K562 (cell line): Measurements from ENCODE around the gene FBL. TPM values are rescaled to one million over a fixed set of nuclear protein-coding genes. Genes with fewer than 3 reads are reported as not detected.

Source experiments
- ARID1B ChIP-seq: fragments of 450-650 bp; IDR thresholded peaks from 2 replicates; pipeline ENCODE4 v1.6.1; 2016; ENCODE audit warnings: antibody characterized with exemption, mild to moderate bottlenecking, inconsistent platforms
- EWSR1 ChIP-seq: fragments of 450-650 bp; IDR thresholded peaks from 2 replicates; pipeline ENCODE4 v1.6.1; 2018; ENCODE audit warnings: borderline replicate concordance, mild to moderate bottlenecking, low read depth, moderate library complexity; ENCODE audit not compliant: partially characterized antibody
- RBM15 ChIP-seq: fragments of 200-400 bp; formaldehyde crosslinking; IDR thresholded peaks from 2 replicates; pipeline ENCODE4 v1.6.1; 2018; ENCODE audit warnings: mild to moderate bottlenecking, low read length, moderate library complexity; ENCODE audit not compliant: insufficient read depth
- RERE ChIP-seq: sonication (generic); formaldehyde crosslinking; IDR thresholded peaks from 2 replicates; pipeline ENCODE4 v1.8.0; 2023; ENCODE audit warnings: missing genetic modification reagents, mild to moderate bottlenecking, borderline replicate concordance
- ZFP1 ChIP-seq: fragments of 450-650 bp; formaldehyde crosslinking; IDR thresholded peaks from 2 replicates; pipeline ENCODE4 v1.4.0; 2020; ENCODE audit warnings: mild to moderate bottlenecking, mixed read lengths
- ZKSCAN8 ChIP-seq: fragments of 200-800 bp; sonication (Bioruptor generic); IDR thresholded peaks from 2 replicates; pipeline ENCODE4 v1.6.1; 2016; ENCODE audit warnings: missing genetic modification characterization, missing compliant biosample characterization
- polyA plus RNA-seq, 8 experiments: library from polyadenylated mRNA; depleted of rRNA in 4 of 8; stranded (reverse) in 5 of 8; unstranded in 3 of 8; fragments of >200 nt; fragmentation: Nextera tagmentation in 2 of 8; fragmentation: Illumina TruSeq in 1 of 8; extraction: Ambion mirVana in 2 of 8; extraction: Trizol in 1 of 8; gene quantifications; 2 replicates each; pipeline versions ENCODE4 v1.2.1 to v1.2.3, GENCODE V29; 2011 to 2014; ENCODE audit warnings: inconsistent platforms in 1 of 8, missing spikeins in 1 of 8
- total RNA-seq, 7 experiments: library from RNA; depleted of rRNA in 6 of 7; stranded (reverse); fragments of >200 nt in 6 of 7; fragmentation: Illumina TruSeq in 2 of 7; extraction: Trizol in 2 of 7; gene quantifications; 2 replicates each; pipeline versions ENCODE4 v1.2.1 to v1.2.3, GENCODE V29; 2011 to 2021; ENCODE audit warnings: low replicate concordance in 1 of 7
- TF ChIP-seq, protein P1 (sequence below): fragments of 450-650 bp; formaldehyde crosslinking; IDR thresholded peaks from 2 replicates; pipeline ENCODE4 v1.4.0; 2020; ENCODE audit warnings: mild to moderate bottlenecking, moderate library complexity
- TF ChIP-seq, protein P2 (sequence below): conservative IDR thresholded peaks from 2 replicates; pipeline ENCODE4 v1.6.1; 2011; ENCODE audit warnings: low read depth, mild to moderate bottlenecking, low read length; ENCODE audit not compliant: control insufficient read depth
- TF ChIP-seq, protein P3 (sequence below): fragments of 250-450 bp; sonication (Bioruptor Pico); IDR thresholded peaks from 2 replicates; pipeline ENCODE4 v1.4.0; 2020; ENCODE audit warnings: mild to moderate bottlenecking, moderate library complexity, borderline replicate concordance
- TF ChIP-seq, protein P4 (sequence below): fragments of 250-450 bp; sonication (Bioruptor Pico); IDR thresholded peaks from 2 replicates; pipeline ENCODE4 v1.8.0; 2022; ENCODE audit warnings: inconsistent platforms
- TF ChIP-seq, protein P5 (sequence below): sonication (generic); formaldehyde crosslinking; IDR thresholded peaks from 2 replicates; pipeline ENCODE4 v1.8.0; 2022; ENCODE audit warnings: missing genetic modification reagents, mild to moderate bottlenecking, moderate library complexity, borderline replicate concordance

FBL gene
- total and polyA plus RNA-seq, 9 of the 15 experiments (the other 6 are each of a cell fraction or from before 2014, with no cell fraction given) = 201 to 1,696 (median 696) TPM

DNA sequence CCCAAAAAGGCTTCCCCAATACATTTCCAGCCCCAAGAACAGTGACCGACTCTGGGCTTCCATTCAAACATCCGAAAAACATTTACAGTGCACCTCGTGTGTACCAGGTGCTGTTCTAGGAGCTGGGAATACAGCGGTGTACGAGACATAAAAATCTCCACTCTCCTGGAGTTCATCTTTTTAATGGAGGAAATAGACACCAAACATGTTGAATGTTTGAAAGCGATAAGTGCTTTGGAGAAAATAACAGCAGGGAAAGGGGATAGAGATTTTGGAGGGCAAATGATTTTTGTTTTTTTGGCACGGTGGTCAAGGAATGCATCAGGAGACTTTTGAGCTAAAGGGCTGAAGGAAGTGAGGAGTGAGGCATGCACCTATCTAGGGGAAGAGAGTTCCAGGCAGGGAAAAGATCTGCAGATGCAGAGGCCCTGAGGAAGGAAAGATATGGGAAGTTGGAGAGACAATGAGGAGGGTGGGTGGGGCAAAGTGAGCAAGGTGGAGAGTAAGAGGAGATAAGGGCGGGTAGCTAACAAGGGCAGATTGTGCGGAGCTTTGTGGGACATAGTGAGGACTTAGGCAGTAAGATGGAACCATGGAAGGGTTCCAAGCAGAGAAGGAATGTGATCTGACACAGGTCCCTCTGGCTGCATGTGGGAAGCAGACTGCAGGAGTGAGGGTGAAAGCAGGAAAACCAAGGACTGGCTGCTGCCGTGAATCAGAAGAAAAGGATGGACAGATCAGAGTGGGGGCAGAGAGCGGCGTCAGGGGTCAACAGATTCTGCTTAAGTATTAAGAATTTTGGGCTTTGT is 703 bp upstream of the FBL start (continued):
- TF ChIP-seq RBM15 (no peak), ARID1B (peak; percentile 92), RERE (CRISPR knock-in tag) (no peak), EWSR1 (no peak), ZKSCAN8 (CRISPR knock-in tag) (peak; percentile 95), ZFP1 (CRISPR knock-in tag) (no peak)
- TF ChIP-seq, protein P1, sequence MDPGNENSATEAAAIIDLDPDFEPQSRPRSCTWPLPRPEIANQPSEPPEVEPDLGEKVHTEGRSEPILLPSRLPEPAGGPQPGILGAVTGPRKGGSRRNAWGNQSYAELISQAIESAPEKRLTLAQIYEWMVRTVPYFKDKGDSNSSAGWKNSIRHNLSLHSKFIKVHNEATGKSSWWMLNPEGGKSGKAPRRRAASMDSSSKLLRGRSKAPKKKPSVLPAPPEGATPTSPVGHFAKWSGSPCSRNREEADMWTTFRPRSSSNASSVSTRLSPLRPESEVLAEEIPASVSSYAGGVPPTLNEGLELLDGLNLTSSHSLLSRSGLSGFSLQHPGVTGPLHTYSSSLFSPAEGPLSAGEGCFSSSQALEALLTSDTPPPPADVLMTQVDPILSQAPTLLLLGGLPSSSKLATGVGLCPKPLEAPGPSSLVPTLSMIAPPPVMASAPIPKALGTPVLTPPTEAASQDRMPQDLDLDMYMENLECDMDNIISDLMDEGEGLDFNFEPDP = no peak
- TF ChIP-seq, protein P2, sequence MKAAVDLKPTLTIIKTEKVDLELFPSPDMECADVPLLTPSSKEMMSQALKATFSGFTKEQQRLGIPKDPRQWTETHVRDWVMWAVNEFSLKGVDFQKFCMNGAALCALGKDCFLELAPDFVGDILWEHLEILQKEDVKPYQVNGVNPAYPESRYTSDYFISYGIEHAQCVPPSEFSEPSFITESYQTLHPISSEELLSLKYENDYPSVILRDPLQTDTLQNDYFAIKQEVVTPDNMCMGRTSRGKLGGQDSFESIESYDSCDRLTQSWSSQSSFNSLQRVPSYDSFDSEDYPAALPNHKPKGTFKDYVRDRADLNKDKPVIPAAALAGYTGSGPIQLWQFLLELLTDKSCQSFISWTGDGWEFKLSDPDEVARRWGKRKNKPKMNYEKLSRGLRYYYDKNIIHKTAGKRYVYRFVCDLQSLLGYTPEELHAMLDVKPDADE = 0 out of 2 replicates have a peak, but pooled peaks have one; percentile 24
- TF ChIP-seq, protein P3, sequence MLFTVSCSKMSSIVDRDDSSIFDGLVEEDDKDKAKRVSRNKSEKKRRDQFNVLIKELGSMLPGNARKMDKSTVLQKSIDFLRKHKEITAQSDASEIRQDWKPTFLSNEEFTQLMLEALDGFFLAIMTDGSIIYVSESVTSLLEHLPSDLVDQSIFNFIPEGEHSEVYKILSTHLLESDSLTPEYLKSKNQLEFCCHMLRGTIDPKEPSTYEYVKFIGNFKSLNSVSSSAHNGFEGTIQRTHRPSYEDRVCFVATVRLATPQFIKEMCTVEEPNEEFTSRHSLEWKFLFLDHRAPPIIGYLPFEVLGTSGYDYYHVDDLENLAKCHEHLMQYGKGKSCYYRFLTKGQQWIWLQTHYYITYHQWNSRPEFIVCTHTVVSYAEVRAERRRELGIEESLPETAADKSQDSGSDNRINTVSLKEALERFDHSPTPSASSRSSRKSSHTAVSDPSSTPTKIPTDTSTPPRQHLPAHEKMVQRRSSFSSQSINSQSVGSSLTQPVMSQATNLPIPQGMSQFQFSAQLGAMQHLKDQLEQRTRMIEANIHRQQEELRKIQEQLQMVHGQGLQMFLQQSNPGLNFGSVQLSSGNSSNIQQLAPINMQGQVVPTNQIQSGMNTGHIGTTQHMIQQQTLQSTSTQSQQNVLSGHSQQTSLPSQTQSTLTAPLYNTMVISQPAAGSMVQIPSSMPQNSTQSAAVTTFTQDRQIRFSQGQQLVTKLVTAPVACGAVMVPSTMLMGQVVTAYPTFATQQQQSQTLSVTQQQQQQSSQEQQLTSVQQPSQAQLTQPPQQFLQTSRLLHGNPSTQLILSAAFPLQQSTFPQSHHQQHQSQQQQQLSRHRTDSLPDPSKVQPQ (CRISPR knock-in tag) = no peak
- TF ChIP-seq, protein P4, sequence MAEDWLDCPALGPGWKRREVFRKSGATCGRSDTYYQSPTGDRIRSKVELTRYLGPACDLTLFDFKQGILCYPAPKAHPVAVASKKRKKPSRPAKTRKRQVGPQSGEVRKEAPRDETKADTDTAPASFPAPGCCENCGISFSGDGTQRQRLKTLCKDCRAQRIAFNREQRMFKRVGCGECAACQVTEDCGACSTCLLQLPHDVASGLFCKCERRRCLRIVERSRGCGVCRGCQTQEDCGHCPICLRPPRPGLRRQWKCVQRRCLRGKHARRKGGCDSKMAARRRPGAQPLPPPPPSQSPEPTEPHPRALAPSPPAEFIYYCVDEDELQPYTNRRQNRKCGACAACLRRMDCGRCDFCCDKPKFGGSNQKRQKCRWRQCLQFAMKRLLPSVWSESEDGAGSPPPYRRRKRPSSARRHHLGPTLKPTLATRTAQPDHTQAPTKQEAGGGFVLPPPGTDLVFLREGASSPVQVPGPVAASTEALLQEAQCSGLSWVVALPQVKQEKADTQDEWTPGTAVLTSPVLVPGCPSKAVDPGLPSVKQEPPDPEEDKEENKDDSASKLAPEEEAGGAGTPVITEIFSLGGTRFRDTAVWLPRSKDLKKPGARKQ (CRISPR knock-in tag) = no peak
- TF ChIP-seq, protein P5, sequence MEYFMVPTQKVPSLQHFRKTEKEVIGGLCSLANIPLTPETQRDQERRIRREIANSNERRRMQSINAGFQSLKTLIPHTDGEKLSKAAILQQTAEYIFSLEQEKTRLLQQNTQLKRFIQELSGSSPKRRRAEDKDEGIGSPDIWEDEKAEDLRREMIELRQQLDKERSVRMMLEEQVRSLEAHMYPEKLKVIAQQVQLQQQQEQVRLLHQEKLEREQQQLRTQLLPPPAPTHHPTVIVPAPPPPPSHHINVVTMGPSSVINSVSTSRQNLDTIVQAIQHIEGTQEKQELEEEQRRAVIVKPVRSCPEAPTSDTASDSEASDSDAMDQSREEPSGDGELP (CRISPR knock-in tag) = no peak
